Ovary (tissue), 9 donors: ENCODE data around the gene CCDC154. TPM values are rescaled to one million over a fixed set of nuclear protein-coding genes. Genes with fewer than 3 reads are reported as not detected.

Experiments
- DNase-seq, 5 donors: peaks; one replicate each; pipeline ENCODE4 v3.0.0-alpha.2; 2019 to 2020
- H3K27ac ChIP-seq, 2 donors: fragments of 200-600 bp; one replicate each; pipeline versions ENCODE4 v1.5.1 to v1.8.0; 2019 to 2022
- H3K27me3 ChIP-seq: fragments of 200-600 bp; one replicate; pipeline ENCODE4 v1.8.0; 2022
- H3K36me3 ChIP-seq: fragments of 200-600 bp; sonication (generic); one replicate; pipeline ENCODE4 v1.5.1; 2019
- H3K4me1 ChIP-seq: one replicate; pipeline ENCODE4 v1.8.1; 2013; ENCODE audit warnings: mild to moderate bottlenecking, moderate library complexity; ENCODE audit not compliant: insufficient read depth
- H3K4me3 ChIP-seq: fragments of 200-600 bp; sonication (generic); one replicate; pipeline ENCODE4 v1.5.1; 2017
- H3K9me3 ChIP-seq, 2 donors: fragments of 200-600 bp in 1 of 2; sonication (generic) in 1 of 2; one replicate each; pipeline versions ENCODE4 v1.5.1 to v1.8.1; 2013 to 2019; ENCODE audit warnings: mild to moderate bottlenecking in 1 of 2, moderate library complexity in 1 of 2
- CTCF ChIP-seq, 3 donors: fragments of 450-650 bp in 2 of 3; fragments of 200-600 bp in 1 of 3; IDR thresholded peaks; one replicate each; pipeline versions ENCODE4 v1.5.1 to v1.8.0; 2016 to 2022; ENCODE audit warnings: antibody characterized with exemption in 3 of 3, mild to moderate bottlenecking in 1 of 3
- EP300 ChIP-seq: sonication (generic); formaldehyde crosslinking; IDR thresholded peaks from one replicate; pipeline ENCODE4 v1.6.1; 2017; ENCODE audit warnings: antibody characterized with exemption
- POLR2A ChIP-seq: fragments of 450-650 bp; IDR thresholded peaks from one replicate; pipeline ENCODE4 v1.6.1; 2017; ENCODE audit warnings: antibody characterized with exemption, mild to moderate bottlenecking, moderate library complexity
- WGBS, 3 donors: extraction: QIAGEN DNeasy Blood & Tissue Kit in 1 of 3; methylation state at CpG; one replicate each; pipeline versions ENCODE4 v1.1.5 to v1.1.7; 2013 to 2017; 5-methylcytosine and 5-hydroxymethylcytosine counted together
- intact Hi-C, 4 donors: fragments of 100-400 bp; cut with DNase I; formaldehyde crosslinking; loops; one replicate each; pipeline versions ENCODE4 v1.11.0 to v1.15.1; 2022 to 2023
- polyA plus RNA-seq, 2 donors: library from polyadenylated mRNA; stranded (reverse); fragments of 200-250 nt in 1 of 2; fragments of 350-450 nt in 1 of 2; fragmentation: Illumina TruSeq in 1 of 2; extraction: RNeasy Lipid Tissue Mini Kit (QIAGEN cat#74804) in 1 of 2; gene quantifications; one replicate each; pipeline ENCODE4 v1.2.3, GENCODE V29; 2013 to 2014
- total RNA-seq, 7 donors: library from RNA; depleted of rRNA in 2 of 7; stranded (reverse); fragments of >200 nt in 2 of 7; fragmentation: NEBNext Ultra II Directional in 3 of 7; extraction: Animal tissue kit (Norgen Biotek cat#: 25700) in 3 of 7; gene quantifications; one replicate each; pipeline versions ENCODE4 v1.1.0 to v1.2.4, GENCODE V29; 2016 to 2023
- donor health status: DM: no; HTN: no; CAD: no; lungs with moderate emphysema.
- donor health status: DM: no; HTN: no; CAD: no.
- donor health status: Bipolar disorder and iron deficiency.
- donor health status: DM: yes; HTN: yes; CAD: no.
- donor health status: DM: no; HTN: no; CAD: no.
- donor health status: DM: yes; HTN: yes; CAD: no.

The CCDC154 gene
- total and polyA plus RNA-seq, 9 donors = 1.1 to 3.5 (median 1.7) TPM; not detected in 1

GRCh38 chr16:1385232-1385631, 59.1 kb downstream of the CCDC154 start:
- Histone ChIP-seq H3K4me3 (no peak overlapping the region), H3K36me3 (no peaks in the 10 kb centered on the region), H3K4me1 (no peaks in the 10 kb centered on the region), H3K27ac (no peak overlapping the region), H3K9me3 (no peaks in the 10 kb centered on the region), H3K27me3 (no peaks in the 10 kb centered on the region)
- DNase-seq = no peak
- 91 to 93% (median 91%) methylated on average over 39 of the region's 39 CpGs for WGBS, 3 donors
- TF ChIP-seq EP300 (no peak), CTCF (IDR thresholded peaks at IDR 0.05) (no peak), POLR2A (no peak)
- intact Hi-C loops = no loop called here

Other genes starting within 250 kb of the CCDC154 start
- 1 to 10 TPM in 1 of 7 donors, under 1 TPM in 1, not detected in 5; 0.22 to 1.3 TPM for gene TPSG1, start 219.3 kb downstream of the CCDC154 start, total RNA-seq
- under 1 TPM in 1 of 2 donors, not detected in 1; 0.08 TPM for gene TPSG1, start 219.3 kb downstream of the CCDC154 start, polyA plus RNA-seq
- 1 to 10 TPM in 4 of 7 donors, not detected in 3; 1.4 to 7.4 (median 4.4) TPM for gene TPSB2, start 214.4 kb downstream of the CCDC154 start, total RNA-seq
- gene TPSB2, start 214.4 kb downstream of the CCDC154 start, polyA plus RNA-seq = 10 to 100 TPM in 1 of 2 donors, 1 to 10 TPM in 1; 1.0 to 17.3 TPM
- 10 to 100 TPM in 1 of 7 donors, 1 to 10 TPM in 3, under 1 TPM in 1, not detected in 2; 0.83 to 12.5 (median 8.3) TPM for gene TPSAB1, start 203.9 kb downstream of the CCDC154 start, total RNA-seq
- 10 to 100 TPM in 1 of 2 donors, 1 to 10 TPM in 1; 3.1 to 16.2 TPM for gene TPSAB1, start 203.9 kb downstream of the CCDC154 start, polyA plus RNA-seq
- gene TPSD1, start 188.5 kb downstream of the CCDC154 start, total RNA-seq = under 1 TPM in 3 of 7 donors, not detected in 4; 0.23 to 0.69 (median 0.65) TPM
- gene TPSD1, start 188.5 kb downstream of the CCDC154 start, polyA plus RNA-seq = under 1 TPM in 1 of 2 donors, not detected in 1; 0.56 TPM
- 100 to 1,000 TPM in 5 of 7 donors, 10 to 100 TPM in 2; 63.9 to 180 (median 145) TPM for gene UBE2I, start 134.9 kb downstream of the CCDC154 start, total RNA-seq
- gene UBE2I, start 134.9 kb downstream of the CCDC154 start, polyA plus RNA-seq = 100 to 1,000 TPM; 104 to 258 TPM
- 10 to 100 TPM in 1 of 7 donors, 1 to 10 TPM in 5, under 1 TPM in 1; 0.25 to 26.1 (median 2.6) TPM for gene BAIAP3, start 110.9 kb downstream of the CCDC154 start, total RNA-seq
- under 1 TPM; 0.25 to 0.63 TPM for gene BAIAP3, start 110.9 kb downstream of the CCDC154 start, polyA plus RNA-seq
- gene TSR3, start 92.7 kb downstream of the CCDC154 start, total RNA-seq = 10 to 100 TPM; 28.6 to 74.6 (median 41.5) TPM
- gene TSR3, start 92.7 kb downstream of the CCDC154 start, polyA plus RNA-seq = 10 to 100 TPM in 1 of 2 donors, 1 to 10 TPM in 1; 6.3 to 40.7 TPM
- gene GNPTG, start 92.6 kb downstream of the CCDC154 start, total RNA-seq = 10 to 100 TPM; 47.8 to 68.1 (median 55.4) TPM
- 10 to 100 TPM; 26.0 to 67.8 TPM for gene GNPTG, start 92.6 kb downstream of the CCDC154 start, polyA plus RNA-seq
- 10 to 100 TPM; 13.3 to 39.8 (median 32.5) TPM for gene UNKL, start 29.9 kb downstream of the CCDC154 start, total RNA-seq
- gene UNKL, start 29.9 kb downstream of the CCDC154 start, polyA plus RNA-seq = 10 to 100 TPM in 1 of 2 donors, 1 to 10 TPM in 1; 7.0 to 44.8 TPM
- 10 to 100 TPM; 10.1 to 18.6 (median 15.8) TPM for gene UQCC4, start 23.8 kb downstream of the CCDC154 start, total RNA-seq
- gene UQCC4, start 23.8 kb downstream of the CCDC154 start, polyA plus RNA-seq = 10 to 100 TPM in 1 of 2 donors, 1 to 10 TPM in 1; 4.0 to 17.5 TPM
- under 1 TPM in 1 of 7 donors, not detected in 6; 0.62 TPM for gene PERCC1, start 13.5 kb downstream of the CCDC154 start, total RNA-seq
- gene PERCC1, start 13.5 kb downstream of the CCDC154 start, polyA plus RNA-seq = under 1 TPM in 1 of 2 donors, not detected in 1; 0.08 TPM
- 10 to 100 TPM; 28.4 to 70.9 (median 62.8) TPM for gene CLCN7, start 30.5 kb upstream of the CCDC154 start, total RNA-seq
- 10 to 100 TPM; 16.3 to 31.0 TPM for gene CLCN7, start 30.5 kb upstream of the CCDC154 start, polyA plus RNA-seq
- gene PTX4, start 44.4 kb upstream of the CCDC154 start, total RNA-seq = under 1 TPM in 2 of 7 donors, not detected in 5; 0.15 to 0.40 TPM
- under 1 TPM in 1 of 2 donors, not detected in 1; 0.05 TPM for gene PTX4, start 44.4 kb upstream of the CCDC154 start, polyA plus RNA-seq
- 10 to 100 TPM in 6 of 7 donors, 1 to 10 TPM in 1; 9.9 to 36.8 (median 32.8) TPM for gene TELO2, start 48.8 kb upstream of the CCDC154 start, total RNA-seq
- 10 to 100 TPM in 1 of 2 donors, under 1 TPM in 1; 0.27 to 31.7 TPM for gene TELO2, start 48.8 kb upstream of the CCDC154 start, polyA plus RNA-seq
- gene TMEM204, start 89.1 kb upstream of the CCDC154 start, total RNA-seq = 10 to 100 TPM in 6 of 7 donors, 1 to 10 TPM in 1; 9.2 to 23.7 (median 13.8) TPM
- 10 to 100 TPM in 1 of 2 donors, 1 to 10 TPM in 1; 6.5 to 35.5 TPM for gene TMEM204, start 89.1 kb upstream of the CCDC154 start, polyA plus RNA-seq
- 10 to 100 TPM; 20.7 to 43.1 (median 30.5) TPM for gene IFT140, start 167.5 kb upstream of the CCDC154 start, total RNA-seq
- gene IFT140, start 167.5 kb upstream of the CCDC154 start, polyA plus RNA-seq = 10 to 100 TPM in 1 of 2 donors, 1 to 10 TPM in 1; 8.8 to 20.3 TPM
- gene CRAMP1, start 167.8 kb upstream of the CCDC154 start, total RNA-seq = 10 to 100 TPM in 5 of 7 donors, 1 to 10 TPM in 2; 7.4 to 21.0 (median 20.2) TPM
- 10 to 100 TPM in 1 of 2 donors, 1 to 10 TPM in 1; 6.9 to 11.2 TPM for gene CRAMP1, start 167.8 kb upstream of the CCDC154 start, polyA plus RNA-seq
- 10 to 100 TPM; 14.4 to 51.8 (median 44.1) TPM for gene JPT2, start 233.7 kb upstream of the CCDC154 start, total RNA-seq
- gene JPT2, start 233.7 kb upstream of the CCDC154 start, polyA plus RNA-seq = 10 to 100 TPM; 22.3 to 44.9 TPM